ENCODE data around the gene GPR156.

GRCh38 chr3:120280026-120280425 is 5.0 kb downstream of the GPR156 start:
- no peak for TF ChIP-seq CTCF (IDR thresholded peaks at IDR 0.05; ENCODE audit: low read length)
- no peak for TF ChIP-seq EZH2 (IDR thresholded peaks at IDR 0.05; ENCODE audit: borderline replicate concordance, low read length)

Measured in OCI-LY1 (cell line).